Activated B cell treated with CpG ODN at 0.5 μM for 24 hours (primary cell): ENCODE results near the gene KCNH2. TPM values are rescaled to one million over a fixed set of nuclear protein-coding genes. Genes with fewer than 3 reads are reported as not detected.

Source experiments
- ATAC-seq: fragments of 200-7000 bp; cut with Tn5 transposase; one replicate; pipeline ENCODE4 v1.10.0; 2021; ENCODE audit warnings: low read depth, mild to moderate bottlenecking, moderate library complexity
- CTCF ChIA-PET: fragments of 350-600 bp; sonication (Branson Sonifier 250); formaldehyde crosslinking; loops from one replicate; lab custom pipeline; 2021; ENCODE audit warnings: antibody characterized with exemption; lab: Charles Lee
- POLR2A ChIA-PET: fragments of 350-600 bp; sonication (Branson Sonifier 250); formaldehyde crosslinking; loops from one replicate; lab custom pipeline; 2021; ENCODE audit warnings: antibody characterized with exemption; lab: Charles Lee
- DNase-seq: peaks from one replicate; pipeline ENCODE4 v3.0.0; 2022
- H3K27ac Mint-ChIP-seq: one replicate; pipeline ENCODE4 v1.8.0; 2020; ENCODE audit warnings: mixed read lengths
- H3K27me3 Mint-ChIP-seq: one replicate; pipeline ENCODE4 v1.8.0; 2021; ENCODE audit warnings: mixed read lengths
- H3K36me3 Mint-ChIP-seq: one replicate; pipeline ENCODE4 v1.8.0; 2021; ENCODE audit warnings: low read depth, mixed read lengths
- H3K4me1 Mint-ChIP-seq: one replicate; pipeline ENCODE4 v1.8.0; 2021; ENCODE audit warnings: mixed read lengths
- H3K4me3 Mint-ChIP-seq: one replicate; pipeline ENCODE4 v1.8.0; 2020; ENCODE audit warnings: mild to moderate bottlenecking, mixed read lengths
- H3K9me3 Mint-ChIP-seq: one replicate; pipeline ENCODE4 v1.8.0; 2020; ENCODE audit warnings: mixed read lengths
- intact Hi-C: fragments of 100-400 bp; cut with micrococcal nuclease; formaldehyde crosslinking; loops from one replicate; pipeline ENCODE4 v1.15.1; 2024
- total RNA-seq: library from RNA; stranded (reverse); gene quantifications from 2 replicates; pipeline ENCODE4 v1.2.3, GENCODE V29; 2022
- TF ChIP-seq, protein P1 (sequence below): fragments of 200-600 bp; IDR thresholded peaks from one replicate; pipeline ENCODE4 v1.8.0; 2022; ENCODE audit warnings: antibody characterized with exemption, mild to moderate bottlenecking

KCNH2 gene
- total RNA-seq, 1 donor from 2014 or later = 0.29 TPM

DNA sequence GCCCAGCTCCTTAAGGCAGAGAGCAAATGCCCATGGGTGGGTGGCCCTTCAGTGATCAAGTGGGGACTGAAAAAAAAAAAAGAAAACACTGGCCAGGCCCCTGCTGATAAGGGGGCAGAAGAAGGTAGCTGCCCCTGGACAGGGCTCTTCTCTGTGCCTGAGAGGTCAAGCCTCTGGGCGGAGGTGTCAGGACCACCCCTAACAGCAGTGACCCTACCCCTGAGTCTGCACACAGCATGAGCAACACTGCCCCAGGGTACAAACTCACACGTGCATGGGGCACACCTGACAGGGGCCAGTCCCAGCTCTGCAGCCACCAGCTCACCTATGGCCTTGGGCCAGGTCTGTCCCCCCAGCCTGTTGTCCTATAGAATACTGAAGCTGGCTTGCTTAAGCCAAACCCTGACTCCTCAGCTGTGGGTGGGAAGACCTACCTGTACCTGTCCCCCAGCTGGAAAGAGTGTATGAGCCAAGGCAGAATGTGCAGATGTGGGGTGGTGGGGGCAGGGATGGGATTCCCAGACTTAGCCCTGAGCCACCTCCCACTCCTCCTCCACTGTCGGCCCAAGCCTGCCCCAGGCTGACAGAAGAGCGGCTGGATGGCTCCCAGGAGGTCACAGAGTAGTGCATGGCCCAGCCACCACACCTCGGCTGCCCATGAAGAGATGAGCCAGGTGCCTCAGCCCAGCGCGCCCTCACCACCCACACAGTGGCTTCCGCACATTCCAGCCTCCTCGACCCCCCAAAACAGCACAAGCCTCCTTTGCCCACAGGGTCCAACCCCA lies 23.7 kb downstream of the KCNH2 start:
- Mint-ChIP-seq H3K9me3 (no peaks in the 10 kb centered on the region), H3K27ac (no peak overlapping the region), H3K4me3 (no peak overlapping the region), H3K27me3 (peaks cover 27% of the 10 kb centered on the region), H3K4me1 (no peaks in the 10 kb centered on the region), H3K36me3 (no peaks in the 10 kb centered on the region)
- intact Hi-C loops = no loop called here
- no peak for ATAC-seq
- TF ChIP-seq, protein P1, sequence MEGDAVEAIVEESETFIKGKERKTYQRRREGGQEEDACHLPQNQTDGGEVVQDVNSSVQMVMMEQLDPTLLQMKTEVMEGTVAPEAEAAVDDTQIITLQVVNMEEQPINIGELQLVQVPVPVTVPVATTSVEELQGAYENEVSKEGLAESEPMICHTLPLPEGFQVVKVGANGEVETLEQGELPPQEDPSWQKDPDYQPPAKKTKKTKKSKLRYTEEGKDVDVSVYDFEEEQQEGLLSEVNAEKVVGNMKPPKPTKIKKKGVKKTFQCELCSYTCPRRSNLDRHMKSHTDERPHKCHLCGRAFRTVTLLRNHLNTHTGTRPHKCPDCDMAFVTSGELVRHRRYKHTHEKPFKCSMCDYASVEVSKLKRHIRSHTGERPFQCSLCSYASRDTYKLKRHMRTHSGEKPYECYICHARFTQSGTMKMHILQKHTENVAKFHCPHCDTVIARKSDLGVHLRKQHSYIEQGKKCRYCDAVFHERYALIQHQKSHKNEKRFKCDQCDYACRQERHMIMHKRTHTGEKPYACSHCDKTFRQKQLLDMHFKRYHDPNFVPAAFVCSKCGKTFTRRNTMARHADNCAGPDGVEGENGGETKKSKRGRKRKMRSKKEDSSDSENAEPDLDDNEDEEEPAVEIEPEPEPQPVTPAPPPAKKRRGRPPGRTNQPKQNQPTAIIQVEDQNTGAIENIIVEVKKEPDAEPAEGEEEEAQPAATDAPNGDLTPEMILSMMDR = no peak
- DNase-seq = no peak
- ChIA-PET CTCF (no interaction called here), POLR2A (no interaction called here)

DNA sequence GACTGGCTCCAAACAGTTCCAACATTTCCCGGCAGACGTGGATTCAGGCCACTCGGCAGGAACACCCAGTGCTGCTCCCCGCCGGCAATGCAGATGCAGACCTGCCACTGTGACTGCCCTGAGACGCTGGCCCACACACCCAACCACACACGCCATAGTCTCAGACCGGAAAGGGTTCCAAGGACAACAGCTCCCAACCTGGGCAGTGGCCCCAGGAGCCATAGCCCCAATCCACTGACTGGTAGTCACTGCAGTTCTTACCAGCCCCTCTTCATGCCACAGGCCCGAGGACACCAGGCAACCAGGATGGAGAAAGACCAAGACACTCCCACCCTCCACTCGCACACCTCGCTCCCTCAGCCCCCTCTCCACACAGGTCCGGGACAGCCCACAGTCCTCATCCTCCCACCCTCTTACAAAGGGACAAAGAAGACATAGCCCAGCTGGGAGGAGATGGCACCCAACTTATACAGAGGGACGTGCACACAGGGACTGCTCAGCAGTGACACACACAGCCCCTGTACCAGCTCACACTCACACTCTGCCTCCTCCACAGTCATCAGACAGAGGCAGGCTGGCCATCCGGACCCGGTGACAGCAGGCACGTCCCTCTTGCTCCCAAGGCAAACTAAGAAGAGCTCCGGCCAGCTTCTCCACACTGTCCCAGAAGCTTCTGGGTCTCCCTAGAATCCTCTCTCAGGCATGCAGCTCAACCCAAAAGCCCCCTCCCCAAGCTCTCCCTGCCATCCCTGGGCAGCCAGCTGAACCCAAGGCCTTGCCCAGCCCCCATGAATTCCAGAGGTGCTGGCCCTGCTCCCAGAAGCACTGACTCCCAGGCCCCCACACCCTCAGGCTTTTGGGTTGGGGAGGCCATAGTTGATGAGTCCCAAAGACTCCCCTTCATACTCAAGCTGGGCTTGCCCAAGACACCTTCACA lies 24.8 kb downstream of the KCNH2 start:
- no peaks in the 10 kb centered on the region for H3K4me1 Mint-ChIP-seq
- peaks cover 18% of the 10 kb centered on the region for H3K27me3 Mint-ChIP-seq
- H3K27ac Mint-ChIP-seq = no peak overlapping the region
- H3K4me3 Mint-ChIP-seq = no peak overlapping the region
- POLR2A ChIA-PET = no interaction called here
- no peaks in the 10 kb centered on the region for H3K9me3 Mint-ChIP-seq
- ATAC-seq (no peak), DNase-seq (no peak)
- CTCF ChIA-PET = no interaction called here
- intact Hi-C loops = no loop called here
- TF ChIP-seq, protein P1 = no peak
- no peaks in the 10 kb centered on the region for H3K36me3 Mint-ChIP-seq

DNA sequence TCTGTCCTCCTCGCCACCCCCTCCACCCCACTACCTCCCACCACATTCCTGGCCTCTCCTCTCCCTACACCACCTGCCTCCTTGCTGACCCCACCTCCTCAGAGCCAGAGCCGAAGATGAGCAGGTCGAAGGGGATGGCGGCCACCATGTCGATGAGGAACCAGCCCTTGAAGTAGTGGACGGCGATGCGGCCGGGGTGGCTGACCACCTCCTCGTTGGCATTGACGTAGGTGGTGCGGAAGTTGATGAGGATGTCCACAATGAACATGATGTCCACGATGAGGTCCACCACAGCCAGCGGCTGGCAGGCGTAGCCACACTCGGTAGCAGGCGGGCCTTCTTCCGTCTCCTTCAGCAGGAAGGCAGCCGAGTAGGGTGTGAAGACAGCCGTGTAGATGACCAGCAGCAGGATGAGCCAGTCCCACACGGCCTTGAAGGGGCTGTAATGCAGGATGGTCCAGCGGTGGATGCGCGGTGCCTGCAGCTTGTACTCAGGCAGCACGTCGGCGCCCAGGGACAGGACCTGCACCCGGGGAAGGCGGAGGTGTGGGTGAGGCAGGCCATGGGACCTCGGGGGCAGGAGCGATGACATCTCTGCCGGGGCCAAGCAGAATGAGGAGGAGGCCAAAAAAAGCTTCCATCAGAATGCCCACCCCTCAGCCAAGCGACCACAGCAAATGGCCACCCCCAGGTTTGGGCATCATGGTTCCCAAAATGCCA lies 25.6 kb downstream of the KCNH2 start:
- CTCF ChIA-PET = no interaction called here

DNA sequence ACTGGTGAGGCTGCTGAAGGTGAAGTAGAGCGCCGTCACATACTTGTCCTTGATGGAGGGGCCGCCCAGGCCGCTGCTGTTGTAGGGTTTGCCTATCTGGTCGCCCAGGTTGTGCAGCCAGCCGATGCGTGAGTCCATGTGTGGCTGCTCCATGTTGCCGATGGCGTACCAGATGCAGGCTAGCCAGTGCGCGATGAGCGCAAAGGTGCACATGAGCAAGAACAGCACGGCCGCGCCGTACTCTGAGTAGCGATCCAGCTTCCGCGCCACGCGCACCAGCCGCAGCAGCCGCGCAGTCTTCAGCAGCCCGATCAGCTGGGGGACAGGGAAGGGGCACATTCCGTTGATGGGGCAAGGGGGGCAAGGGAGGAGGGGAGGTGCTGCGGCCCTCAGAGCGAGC lies 26.6 kb downstream of the KCNH2 start:
- intact Hi-C loops = no loop called here
- Mint-ChIP-seq H3K27me3 (peaks cover 14% of the 10 kb centered on the region), H3K4me3 (no peak overlapping the region), H3K4me1 (no peaks in the 10 kb centered on the region), H3K9me3 (no peaks in the 10 kb centered on the region), H3K36me3 (no peaks in the 10 kb centered on the region), H3K27ac (no peak overlapping the region)
- CTCF ChIA-PET = no interaction called here
- TF ChIP-seq, protein P1 = no peak
- DNase-seq = no peak
- POLR2A ChIA-PET = no interaction called here
- no peak for ATAC-seq

More for the DNA sequence above, 25.6 kb downstream of the KCNH2 start:
- no peaks in the 10 kb centered on the region for H3K9me3 Mint-ChIP-seq
- DNase-seq (no peak), ATAC-seq (no peak)
- no peak overlapping the region for H3K4me3 Mint-ChIP-seq
- no peaks in the 10 kb centered on the region for H3K36me3 Mint-ChIP-seq
- TF ChIP-seq, protein P1 = no peak
- no peak overlapping the region for H3K27ac Mint-ChIP-seq
- intact Hi-C loops = no loop called here
- POLR2A ChIA-PET = no interaction called here
- H3K27me3 Mint-ChIP-seq = peaks cover 21% of the 10 kb centered on the region
- no peaks in the 10 kb centered on the region for H3K4me1 Mint-ChIP-seq

DNA sequence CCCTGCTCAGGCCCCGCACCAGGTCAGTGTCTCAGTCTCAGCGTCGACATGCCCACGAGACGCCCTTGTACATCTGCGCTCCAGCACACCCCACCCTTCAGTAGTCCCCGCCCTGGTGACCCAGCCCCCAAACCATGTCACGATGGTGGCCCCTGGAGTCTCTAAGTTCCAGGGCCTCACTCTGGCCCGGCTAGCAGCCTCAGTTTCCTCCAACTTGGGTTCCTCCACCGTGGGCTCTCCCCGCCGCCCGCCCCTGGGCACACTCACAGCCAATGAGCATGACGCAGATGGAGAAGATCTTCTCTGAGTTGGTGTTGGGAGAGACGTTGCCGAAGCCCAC lies 27.0 kb downstream of the KCNH2 start:
- intact Hi-C loops = no loop called here
- ChIA-PET POLR2A (no interaction called here), CTCF (no interaction called here)
- H3K27me3 Mint-ChIP-seq = peaks cover 15% of the 10 kb centered on the region
- no peak overlapping the region for H3K4me3 Mint-ChIP-seq
- no peaks in the 10 kb centered on the region for H3K9me3 Mint-ChIP-seq
- H3K27ac Mint-ChIP-seq = no peak overlapping the region
- ATAC-seq (no peak), DNase-seq (no peak)
- no peaks in the 10 kb centered on the region for H3K36me3 Mint-ChIP-seq
- H3K4me1 Mint-ChIP-seq = no peaks in the 10 kb centered on the region
- TF ChIP-seq, protein P1 = no peak
